Calu3 (cell line): ENCODE results near the gene PEF1. TPM values are rescaled to one million over a fixed set of nuclear protein-coding genes. Genes with fewer than 3 reads are reported as not detected.
A peak's percentile ranks its signal among the peaks of the same experiment; 100 is the strongest.

Experiments used
- BruUV-seq: library from RNA; stranded (reverse); fragments of 400-500 nt; replicated peaks from 2 replicates; lab custom pipeline; 2021; lab: Mats Ljungman, UMichigan
- CTCF ChIA-PET: fragments of 300-600 bp; sonication (Branson Sonifier 250); formaldehyde crosslinking; loops from one replicate; lab custom pipeline; 2022; ENCODE audit warnings: antibody characterized with exemption; lab: Charles Lee
- DNase-seq: peaks from one replicate; pipeline ENCODE4 v3.0.0; 2022
- H3K27ac Mint-ChIP-seq: one replicate; pipeline ENCODE4 v1.8.0; 2022; ENCODE audit warnings: mixed read lengths; ENCODE audit not compliant: unreplicated experiment
- H3K27me3 Mint-ChIP-seq: one replicate; pipeline ENCODE4 v1.8.0; 2022; ENCODE audit warnings: mixed read lengths; ENCODE audit not compliant: unreplicated experiment
- H3K36me3 Mint-ChIP-seq: one replicate; pipeline ENCODE4 v1.8.0; 2022; ENCODE audit warnings: mild to moderate bottlenecking, moderate library complexity, mixed read lengths; ENCODE audit not compliant: insufficient read depth, unreplicated experiment
- H3K4me1 Mint-ChIP-seq: one replicate; pipeline ENCODE4 v1.8.0; 2022; ENCODE audit warnings: mild to moderate bottlenecking, low read depth, mixed read lengths; ENCODE audit not compliant: unreplicated experiment
- H3K4me3 Mint-ChIP-seq: one replicate; pipeline ENCODE4 v1.8.0; 2022; ENCODE audit warnings: mild to moderate bottlenecking, low read depth, moderate library complexity, mixed read lengths; ENCODE audit not compliant: unreplicated experiment
- H3K9me3 Mint-ChIP-seq: one replicate; pipeline ENCODE4 v1.8.0; 2022; ENCODE audit warnings: low read depth, mixed read lengths; ENCODE audit not compliant: unreplicated experiment
- intact Hi-C: fragments of 100-400 bp; cut with micrococcal nuclease; formaldehyde crosslinking; loops from one replicate; pipeline ENCODE4 v1.10.0; 2022; ENCODE audit not compliant: unreplicated experiment
- total RNA-seq: library from RNA; stranded (reverse); gene quantifications from 2 replicates; pipeline ENCODE4 v1.2.3, GENCODE V29; 2022
- TF ChIP-seq, protein P1 (sequence below): fragments of 200-600 bp; IDR thresholded peaks from one replicate; pipeline ENCODE4 v1.8.0; 2022; ENCODE audit warnings: antibody characterized with exemption; ENCODE audit not compliant: unreplicated experiment

Gene PEF1
- total RNA-seq, 1 experiment from 2014 or later, result 61.5 TPM

DNA sequence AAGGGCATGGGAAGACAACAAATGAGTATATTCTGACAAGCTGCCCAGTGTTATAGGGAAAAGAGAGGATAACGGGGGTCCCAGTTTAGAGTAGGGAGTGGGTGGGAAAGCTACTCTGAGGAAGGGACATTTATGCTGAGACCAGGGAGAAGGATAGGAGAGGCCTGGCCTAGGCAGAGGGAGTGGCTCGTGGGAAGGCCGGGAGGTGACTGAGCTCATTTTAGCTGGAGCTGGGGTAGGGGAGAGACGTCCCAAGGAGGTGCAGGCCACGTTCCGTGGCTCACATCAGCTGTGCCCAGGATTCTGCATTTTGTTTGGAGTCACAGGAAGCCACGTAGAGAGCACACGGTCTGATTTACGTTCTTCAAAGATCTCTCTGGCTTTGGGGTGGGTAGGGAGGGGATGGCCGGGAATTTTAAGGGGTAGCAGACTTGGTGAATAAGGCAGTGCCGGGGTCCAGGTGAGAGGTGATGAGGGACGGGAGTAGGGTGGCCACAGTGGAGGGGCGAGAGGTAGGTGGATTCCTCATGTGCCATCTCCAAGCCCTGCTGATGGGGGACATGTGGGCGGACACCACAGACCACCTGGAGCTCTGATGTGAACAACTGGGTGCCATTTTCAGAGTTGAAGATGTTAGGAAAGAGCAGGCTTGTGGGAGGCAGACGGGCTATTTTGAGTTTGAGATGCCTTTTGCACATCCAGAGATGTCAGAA lies 63.6 kb downstream of the PEF1 start:
- intact Hi-C loops, result no loop called here
- Mint-ChIP-seq H3K4me1 (peaks cover 5% of the 10 kb centered on the region), H3K4me3 (no peak overlapping the region), H3K27me3 (no peaks in the 10 kb centered on the region), H3K9me3 (no peaks in the 10 kb centered on the region), H3K27ac (peak overlapping the region; percentile 9), H3K36me3 (peaks cover 9% of the 10 kb centered on the region)
- TF ChIP-seq, protein P1, sequence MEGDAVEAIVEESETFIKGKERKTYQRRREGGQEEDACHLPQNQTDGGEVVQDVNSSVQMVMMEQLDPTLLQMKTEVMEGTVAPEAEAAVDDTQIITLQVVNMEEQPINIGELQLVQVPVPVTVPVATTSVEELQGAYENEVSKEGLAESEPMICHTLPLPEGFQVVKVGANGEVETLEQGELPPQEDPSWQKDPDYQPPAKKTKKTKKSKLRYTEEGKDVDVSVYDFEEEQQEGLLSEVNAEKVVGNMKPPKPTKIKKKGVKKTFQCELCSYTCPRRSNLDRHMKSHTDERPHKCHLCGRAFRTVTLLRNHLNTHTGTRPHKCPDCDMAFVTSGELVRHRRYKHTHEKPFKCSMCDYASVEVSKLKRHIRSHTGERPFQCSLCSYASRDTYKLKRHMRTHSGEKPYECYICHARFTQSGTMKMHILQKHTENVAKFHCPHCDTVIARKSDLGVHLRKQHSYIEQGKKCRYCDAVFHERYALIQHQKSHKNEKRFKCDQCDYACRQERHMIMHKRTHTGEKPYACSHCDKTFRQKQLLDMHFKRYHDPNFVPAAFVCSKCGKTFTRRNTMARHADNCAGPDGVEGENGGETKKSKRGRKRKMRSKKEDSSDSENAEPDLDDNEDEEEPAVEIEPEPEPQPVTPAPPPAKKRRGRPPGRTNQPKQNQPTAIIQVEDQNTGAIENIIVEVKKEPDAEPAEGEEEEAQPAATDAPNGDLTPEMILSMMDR, result no peak
- CTCF ChIA-PET, result interaction anchor here (0.7 kb wide), 1 partner anchor 29 kb away, joined by 3 read pairs; no protein-coding TSS in a partner anchor
- BruUV-seq, result no TSS peak
- no peak for DNase-seq

DNA sequence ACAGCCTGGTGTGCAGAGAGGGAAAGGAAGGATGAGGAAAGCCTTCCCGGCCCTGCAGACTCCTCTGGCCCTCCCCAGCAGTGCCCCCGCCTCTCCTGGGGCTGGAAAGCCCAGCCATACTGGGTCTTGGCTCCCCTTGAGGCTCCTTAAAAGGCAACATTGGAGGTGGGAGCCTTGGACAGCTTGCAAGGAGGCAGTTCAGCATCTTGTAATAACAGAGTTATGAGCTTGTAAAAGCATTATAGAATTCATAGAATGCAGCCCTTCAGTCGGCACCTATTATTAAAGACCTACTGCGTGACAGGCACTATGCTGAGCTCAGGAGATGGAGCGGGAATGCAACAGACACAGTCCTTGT lies 64.2 kb downstream of the PEF1 start:
- peak overlapping the region; percentile 67 for H3K27ac Mint-ChIP-seq
- no peaks in the 10 kb centered on the region for H3K9me3 Mint-ChIP-seq
- TF ChIP-seq, protein P1, result no peak
- H3K27me3 Mint-ChIP-seq, result no peaks in the 10 kb centered on the region
- DNase-seq, result no peak
- peaks cover 11% of the 10 kb centered on the region for H3K4me1 Mint-ChIP-seq
- BruUV-seq, result no TSS peak
- no peak overlapping the region for H3K4me3 Mint-ChIP-seq
- intact Hi-C loops, result no loop called here
- CTCF ChIA-PET, result interaction anchor here (0.7 kb wide), 1 partner anchor 30 kb away, joined by 3 read pairs; no protein-coding TSS in a partner anchor
- H3K36me3 Mint-ChIP-seq, result peaks cover 4% of the 10 kb centered on the region

Other genes starting within 250 kb of the PEF1 start
- 67.7 and 79.8 TPM in 2 replicates for gene SERINC2, start 231.7 kb downstream of the PEF1 start, total RNA-seq
- gene TINAGL1, start 68.4 kb downstream of the PEF1 start, total RNA-seq, result 388 and 430 TPM in 2 replicates
- not detected in 2 replicates for gene HCRTR1, start 27.2 kb downstream of the PEF1 start, total RNA-seq
- 3.8 and 9.2 TPM in 2 replicates for gene COL16A1, start 59.1 kb upstream of the PEF1 start, total RNA-seq
- gene ADGRB2, start 119.5 kb upstream of the PEF1 start, total RNA-seq, result 1.9 and 2.9 TPM in 2 replicates
- 6.3 and 8.4 TPM in 2 replicates for gene SPOCD1, start 171.1 kb upstream of the PEF1 start, total RNA-seq